Panc1 (cell line): ENCODE results near the gene P2RX3. TPM values are rescaled to one million over a fixed set of nuclear protein-coding genes. Genes with fewer than 3 reads are reported as not detected.

Experiments used
- ATAC-seq: fragments of 200-7000 bp; cut with Tn5 transposase; 2 replicates; pipeline ENCODE4 v1.9.1; 2020; ENCODE audit warnings: mild to moderate bottlenecking, moderate library complexity
- BruUV-seq: library from RNA; stranded (reverse); fragments of 400-500 nt; replicated peaks from 2 replicates; lab custom pipeline; 2021; lab: Mats Ljungman, UMichigan
- CTCF ChIA-PET: fragments of 300-600 bp; sonication (Branson Sonifier 250); formaldehyde crosslinking; loops from one replicate; lab custom pipeline; 2022; ENCODE audit warnings: antibody characterized with exemption; lab: Charles Lee
- POLR2A ChIA-PET: fragments of 300-600 bp; sonication (Branson Sonifier 250); formaldehyde crosslinking; loops from one replicate; lab custom pipeline; 2022; ENCODE audit warnings: antibody characterized with exemption; lab: Charles Lee
- DNase-seq: peaks from one replicate; pipeline ENCODE4 v3.0.0-alpha.2; 2010; ENCODE audit warnings: low read depth, low spot score
- H3K27ac ChIP-seq: 2 replicates; pipeline ENCODE4 v1.5.1; 2011; ENCODE audit warnings: mild to moderate bottlenecking, low read length, inconsistent platforms
- H3K27me3 ChIP-seq: fragments of 200-500 bp; sonication (Bioruptor generic); 2 replicates; pipeline ENCODE4 v1.6.0; 2014; ENCODE audit warnings: low read length, inconsistent platforms; ENCODE audit not compliant: control insufficient read depth, insufficient read depth
- H3K36me3 ChIP-seq: fragments of 200-500 bp; sonication (Bioruptor generic); 2 replicates; pipeline ENCODE4 v1.5.1; 2014; ENCODE audit warnings: inconsistent platforms, mild to moderate bottlenecking, low read length, moderate library complexity; ENCODE audit not compliant: control insufficient read depth, insufficient read depth
- H3K4me1 ChIP-seq: 2 replicates; pipeline ENCODE4 v1.5.1; 2011; ENCODE audit warnings: inconsistent platforms, mild to moderate bottlenecking, low read length, moderate library complexity; ENCODE audit not compliant: control insufficient read depth, insufficient read depth
- H3K4me3 ChIP-seq, 2 experiments: 2 replicates each; pipeline ENCODE4 v1.5.1; 2011 to 2012; ENCODE audit warnings: low read depth in 2 of 2, low read length in 2 of 2, mild to moderate bottlenecking in 2 of 2, inconsistent platforms in 1 of 2, moderate library complexity in 1 of 2
- H3K9me3 ChIP-seq: fragments of 200-500 bp; sonication (Bioruptor generic); 2 replicates; pipeline ENCODE4 v1.5.1; 2014; ENCODE audit warnings: low read depth, mild to moderate bottlenecking, inconsistent platforms, low read length, moderate library complexity; ENCODE audit not compliant: control insufficient read depth, insufficient read depth
- CTCF ChIP-seq: fragments of 450-650 bp; IDR thresholded peaks from 2 replicates; pipeline ENCODE4 v1.5.1; 2017; ENCODE audit warnings: mild to moderate bottlenecking
- POLR2AphosphoS5 ChIP-seq: IDR thresholded peaks from 2 replicates; pipeline ENCODE4 v1.6.1; 2012; ENCODE audit warnings: mild to moderate bottlenecking, low read depth, low read length, moderate library complexity
- REST ChIP-seq, 2 experiments: IDR thresholded peaks; 2 replicates each; pipeline ENCODE4 v1.6.1; 2011 to 2012; ENCODE audit warnings: low read depth in 2 of 2, control low read depth in 1 of 2, low read length in 1 of 2, mild to moderate bottlenecking in 1 of 2, moderate library complexity in 1 of 2; ENCODE audit not compliant: insufficient read depth in 1 of 2
- SIN3A ChIP-seq: IDR thresholded peaks from 2 replicates; pipeline ENCODE4 v1.6.1; 2012; ENCODE audit warnings: low read depth, mild to moderate bottlenecking, low read length, moderate library complexity, borderline replicate concordance; ENCODE audit not compliant: insufficient read depth
- TCF7L2 ChIP-seq: IDR thresholded peaks from 2 replicates; pipeline ENCODE4 v1.6.1; 2011; ENCODE audit warnings: mild to moderate bottlenecking, low read depth, low read length, inconsistent platforms
- in situ Hi-C: cut with HindIII; loops from 2 replicates; pipeline ENCODE4 v1.10.0; 2016; ENCODE audit warnings: low sequenced_read_pairs, low pct_unique_long_range_greater_than_20kb
- intact Hi-C: fragments of 100-400 bp; cut with micrococcal nuclease; formaldehyde crosslinking; loops from one replicate; pipeline ENCODE4 v1.10.0; 2022; ENCODE audit not compliant: unreplicated experiment
- total RNA-seq: library from RNA; stranded (reverse); gene quantifications from one replicate; pipeline ENCODE4 v1.2.1, GENCODE V29; 2021; ENCODE audit not compliant: unreplicated experiment

The P2RX3 gene
- total RNA-seq, 1 experiment from 2014 or later = not detected

GRCh38 chr11:57387289-57388030 lies 49.3 kb downstream of the P2RX3 start:
- H3K27ac ChIP-seq = no peak overlapping the region
- no peaks in the 10 kb centered on the region for H3K36me3 ChIP-seq
- no peak for DNase-seq
- BruUV-seq = no TSS peak
- POLR2A ChIA-PET = no interaction called here
- CTCF ChIA-PET = no interaction called here
- TF ChIP-seq TCF7L2 (no peak), SIN3A (no peak), REST (IDR thresholded peaks at IDR 0.05; ENCODE audit: insufficient read depth in 1 of 2, low read depth in 2 of 2, low read length in 1 of 2) (no peak)
- H3K9me3 ChIP-seq = no peaks in the 10 kb centered on the region
- ATAC-seq = no peak
- in situ Hi-C loops = no loop called here
- H3K27me3 ChIP-seq = peaks cover 21% of the 10 kb centered on the region
- no peak overlapping the region for H3K4me3 ChIP-seq
- H3K4me1 ChIP-seq = no peaks in the 10 kb centered on the region
- intact Hi-C loops = no loop called here

- H3K27ac ChIP-seq = no peak within 1 kb of the TSS
- no peaks in the 10 kb centered on the region for H3K36me3 ChIP-seq
- ChIA-PET POLR2A (no interaction called here), CTCF (no interaction called here)
- peaks cover 21% of the 10 kb centered on the region for H3K27me3 ChIP-seq
- no peak for ATAC-seq
- BruUV-seq = no TSS peak
- H3K9me3 ChIP-seq = no peaks in the 10 kb centered on the region
- H3K4me3 ChIP-seq = no peak within 1 kb of the TSS
- intact Hi-C loops = no loop called here
- in situ Hi-C loops = no loop called here
- TF ChIP-seq SIN3A (no peak), POLR2AphosphoS5 (no peak), CTCF (no peak)
- DNase-seq = no peak
- no peaks in the 10 kb centered on the region for H3K4me1 ChIP-seq
Observed at GRCh38 chr11:57390535-57390934, 52.4 kb downstream of the P2RX3 start, which contains the start of gene PRG2. Gene PRG2, minus strand, starts transcription at chr11:57390650. Its CDS starts 706 bp downstream, at chr11:57389944.

- BruUV-seq = no TSS peak
- no peak for DNase-seq
- no peaks in the 10 kb centered on the region for H3K36me3 ChIP-seq
- TF ChIP-seq REST (IDR thresholded peaks at IDR 0.05; ENCODE audit: insufficient read depth in 1 of 2, low read depth in 2 of 2, low read length in 1 of 2) (no peak), SIN3A (no peak), TCF7L2 (no peak), CTCF (no peak), POLR2AphosphoS5 (no peak)
- in situ Hi-C loops (no loop called here), intact Hi-C loops (no loop called here)
- POLR2A ChIA-PET = no interaction called here
- H3K27me3 ChIP-seq = peaks cover 20% of the 10 kb centered on the region
- no peak for ATAC-seq
- CTCF ChIA-PET = no interaction called here
- H3K4me1 ChIP-seq = no peaks in the 10 kb centered on the region
- H3K9me3 ChIP-seq = no peaks in the 10 kb centered on the region
- H3K27ac ChIP-seq = no peak overlapping the region
- H3K4me3 ChIP-seq = no peak overlapping the region
Observed at GRCh38 chr11:57391111-57391510, 53.0 kb downstream of the P2RX3 start.
